ENCODE results near the gene ZNF555.
"Not testable (repeated sequence)": the region's sequence is repeated elsewhere in the genome, so short reads cannot be mapped to it uniquely, and the experiment has no call there.

The ZNF555 gene

GRCh38 chr19:2807379-2808128 lies 33.7 kb upstream of the ZNF555 start:
- DNase-seq: no peak

GRCh38 chr19:2808129-2808941 lies 32.9 kb upstream of the ZNF555 start:
- no peak for DNase-seq

GRCh38 chr19:2809387-2810140 lies 31.7 kb upstream of the ZNF555 start:
- no peak for DNase-seq

- no peak for DNase-seq
Observed at GRCh38 chr19:2810141-2811091, 30.9 kb upstream of the ZNF555 start.

- no peak for DNase-seq
Observed at GRCh38 chr19:2811221-2811722, 30.0 kb upstream of the ZNF555 start.

- no peak for DNase-seq
Observed at GRCh38 chr19:2811735-2812413, 29.4 kb upstream of the ZNF555 start.

- DNase-seq: no peak
Observed at GRCh38 chr19:2812414-2813234, 28.7 kb upstream of the ZNF555 start.

- no peak for DNase-seq
Observed at GRCh38 chr19:2813235-2814160, 27.8 kb upstream of the ZNF555 start.

GRCh38 chr19:2814426-2814825 lies 26.8 kb upstream of the ZNF555 start:
- DNase-seq: no peak

GRCh38 chr19:2815191-2815614 lies 26.1 kb upstream of the ZNF555 start:
- no peak for DNase-seq

- no peak for DNase-seq
Observed at GRCh38 chr19:2815923-2816322, 25.4 kb upstream of the ZNF555 start.

GRCh38 chr19:2816641-2817040 lies 24.6 kb upstream of the ZNF555 start:
- no peak for DNase-seq

- DNase-seq: not testable (repeated sequence)
Observed at GRCh38 chr19:2817237-2817829, 23.9 kb upstream of the ZNF555 start.

- DNase-seq: peak; percentile 96 to 99
Observed at GRCh38 chr19:2819540-2820111, 21.6 kb upstream of the ZNF555 start, which contains the start of gene ZNF554. TSS of gene ZNF554 (plus strand) at chr19:2819868. CDS start at chr19:2820072, 204 bp downstream.

- DNase-seq: no peak
Observed at GRCh38 chr19:2820112-2820702, 21.1 kb upstream of the ZNF555 start.

- no peak for DNase-seq
Observed at GRCh38 chr19:2822846-2823245, 18.4 kb upstream of the ZNF555 start.

- DNase-seq: no peak
Observed at GRCh38 chr19:2823646-2824045, 17.6 kb upstream of the ZNF555 start.

- no peak for DNase-seq
Observed at GRCh38 chr19:2824129-2824528, 17.1 kb upstream of the ZNF555 start.

Data from inflammatory macrophage (primary cell).